ENCODE data around the gene ENOX1.

The ENOX1 gene

DNA sequence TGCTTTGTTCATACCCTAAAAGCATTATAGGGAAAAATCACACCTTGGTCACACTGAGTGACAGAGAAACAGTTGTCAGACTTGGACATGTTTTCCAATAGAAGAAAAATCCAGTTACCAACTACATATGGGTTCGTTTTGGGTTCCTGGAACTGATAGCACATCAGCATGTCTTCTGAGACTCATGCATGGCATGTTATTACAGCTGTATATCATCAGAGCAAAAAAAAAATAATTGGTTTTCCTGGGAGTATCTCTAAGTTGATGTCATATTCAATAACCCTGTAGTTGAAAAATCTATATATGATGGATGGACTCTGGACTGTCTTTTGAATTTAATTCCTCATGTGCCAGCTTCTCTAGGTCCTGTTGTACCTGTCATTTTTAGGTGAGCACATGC lies 551.7 kb downstream of the ENOX1 start:
- H3K27ac ChIP-seq (ENCODE audit: extremely low read depth, low read depth, low read length) = no peak overlapping the region
- ChIA-PET CTCF (no interaction called here), POLR2A (no interaction called here)

DNA sequence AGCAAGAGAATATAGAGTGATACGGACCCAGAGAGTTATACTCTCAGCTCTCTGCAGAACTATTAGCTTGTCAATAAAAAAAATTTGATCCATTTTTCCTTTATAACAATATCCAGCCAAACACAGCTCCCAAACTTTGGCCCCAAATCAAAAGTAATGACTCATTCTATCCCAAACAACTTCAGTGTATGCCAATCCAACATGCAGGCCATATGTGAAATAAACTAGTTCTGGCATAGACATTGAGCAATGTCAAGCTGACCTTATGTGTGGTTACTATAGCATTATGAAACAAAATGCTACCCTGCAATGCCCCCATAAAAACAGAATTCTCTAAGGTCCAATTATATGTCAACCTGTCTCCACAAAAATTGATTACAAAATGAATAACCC lies 553.9 kb downstream of the ENOX1 start:
- Histone ChIP-seq H3K27ac (ENCODE audit: extremely low read depth, low read depth, low read length) (no peak overlapping the region), H3K9me3 (ENCODE audit: control insufficient read depth, insufficient read depth, low read depth, low read length) (no peaks in the 10 kb centered on the region), H3K36me3 (ENCODE audit: control insufficient read depth in 2 of 2, insufficient read depth in 1 of 2, low read length in 2 of 2) (no peaks in the 10 kb centered on the region), H3K4me1 (ENCODE audit: control insufficient read depth, insufficient read depth, low read length) (no peaks in the 10 kb centered on the region), H3K4me3 (ENCODE audit: low read depth, low read length) (no peak overlapping the region)
- TF ChIP-seq KLF9 (tag by site-specific recombination; IDR thresholded peaks at IDR 0.05; ENCODE audit: low read depth) = no peak
- TF ChIP-seq, protein P1, sequence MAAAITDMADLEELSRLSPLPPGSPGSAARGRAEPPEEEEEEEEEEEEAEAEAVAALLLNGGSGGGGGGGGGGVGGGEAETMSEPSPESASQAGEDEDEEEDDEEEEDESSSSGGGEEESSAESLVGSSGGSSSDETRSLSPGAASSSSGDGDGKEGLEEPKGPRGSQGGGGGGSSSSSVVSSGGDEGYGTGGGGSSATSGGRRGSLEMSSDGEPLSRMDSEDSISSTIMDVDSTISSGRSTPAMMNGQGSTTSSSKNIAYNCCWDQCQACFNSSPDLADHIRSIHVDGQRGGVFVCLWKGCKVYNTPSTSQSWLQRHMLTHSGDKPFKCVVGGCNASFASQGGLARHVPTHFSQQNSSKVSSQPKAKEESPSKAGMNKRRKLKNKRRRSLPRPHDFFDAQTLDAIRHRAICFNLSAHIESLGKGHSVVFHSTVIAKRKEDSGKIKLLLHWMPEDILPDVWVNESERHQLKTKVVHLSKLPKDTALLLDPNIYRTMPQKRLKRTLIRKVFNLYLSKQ (tag by site-specific recombination; IDR thresholded peaks at IDR 0.05; ENCODE audit: borderline replicate concordance) = no peak
- no peak for TF ChIP-seq ZNF585B (tag by site-specific recombination; IDR thresholded peaks at IDR 0.05)
- no peak for TF ChIP-seq ZNF768 (tag by site-specific recombination; IDR thresholded peaks at IDR 0.05)
- no peak for TF ChIP-seq ZNF623 (tag by site-specific recombination; IDR thresholded peaks at IDR 0.05)
- no peak for TF ChIP-seq ZNF654 (tag by site-specific recombination; IDR thresholded peaks at IDR 0.05; ENCODE audit: low read depth)
- no peak for TF ChIP-seq ZNF114 (tag by site-specific recombination; IDR thresholded peaks at IDR 0.05)
- no peak for TF ChIP-seq OSR2 (tag by site-specific recombination; IDR thresholded peaks at IDR 0.05)
- TF ChIP-seq ZNF354C (tag by site-specific recombination; IDR thresholded peaks at IDR 0.05; ENCODE audit: borderline replicate concordance, low read depth) = no peak
- TF ChIP-seq ZEB2 (tag by site-specific recombination; IDR thresholded peaks at IDR 0.05) = no peak
- TF ChIP-seq ZNF626 (tag by site-specific recombination; IDR thresholded peaks at IDR 0.05) = no peak
- TF ChIP-seq RBAK (tag by site-specific recombination; IDR thresholded peaks at IDR 0.05) = no peak
- ChIA-PET POLR2A (no interaction called here), CTCF (interaction anchor here (0.7 kb wide), 1 partner anchor 62 kb away, joined by 3 read pairs; no protein-coding TSS in a partner anchor)

More for the DNA sequence above, 551.7 kb downstream of the ENOX1 start:
- Histone ChIP-seq H3K36me3 (ENCODE audit: control insufficient read depth in 2 of 2, insufficient read depth in 1 of 2, low read length in 2 of 2) (no peaks in the 10 kb centered on the region), H3K4me3 (ENCODE audit: low read depth, low read length) (no peak overlapping the region), H3K4me1 (ENCODE audit: control insufficient read depth, insufficient read depth, low read length) (no peaks in the 10 kb centered on the region), H3K9me3 (ENCODE audit: control insufficient read depth, insufficient read depth, low read depth, low read length) (no peaks in the 10 kb centered on the region)
- TF ChIP-seq ZNF157 (tag by site-specific recombination; IDR thresholded peaks at IDR 0.05) (no peak), ZFP69B (tag by site-specific recombination; IDR thresholded peaks at IDR 0.05) (no peak), ZNF274 (IDR thresholded peaks at IDR 0.05; ENCODE audit: low read length) (no peak), ZNF274 (tag by site-specific recombination; IDR thresholded peaks at IDR 0.05; ENCODE audit: borderline replicate concordance) (no peak), BCL11B (tag by site-specific recombination; IDR thresholded peaks at IDR 0.05; ENCODE audit: low read depth) (no peak), ZNF155 (tag by site-specific recombination; IDR thresholded peaks at IDR 0.05) (no peak), FEZF1 (tag by site-specific recombination; IDR thresholded peaks at IDR 0.05) (no peak), ZIC2 (tag by site-specific recombination; IDR thresholded peaks at IDR 0.05) (no peak), ZNF133 (tag by site-specific recombination; IDR thresholded peaks at IDR 0.05) (no peak), ZNF416 (tag by site-specific recombination; IDR thresholded peaks at IDR 0.05) (no peak), ZNF544 (tag by site-specific recombination; IDR thresholded peaks at IDR 0.05) (no peak), IKZF3 (tag by site-specific recombination; IDR thresholded peaks at IDR 0.05) (no peak), ZBTB48 (tag by site-specific recombination; IDR thresholded peaks at IDR 0.05) (no peak)
- TF ChIP-seq, protein P2, sequence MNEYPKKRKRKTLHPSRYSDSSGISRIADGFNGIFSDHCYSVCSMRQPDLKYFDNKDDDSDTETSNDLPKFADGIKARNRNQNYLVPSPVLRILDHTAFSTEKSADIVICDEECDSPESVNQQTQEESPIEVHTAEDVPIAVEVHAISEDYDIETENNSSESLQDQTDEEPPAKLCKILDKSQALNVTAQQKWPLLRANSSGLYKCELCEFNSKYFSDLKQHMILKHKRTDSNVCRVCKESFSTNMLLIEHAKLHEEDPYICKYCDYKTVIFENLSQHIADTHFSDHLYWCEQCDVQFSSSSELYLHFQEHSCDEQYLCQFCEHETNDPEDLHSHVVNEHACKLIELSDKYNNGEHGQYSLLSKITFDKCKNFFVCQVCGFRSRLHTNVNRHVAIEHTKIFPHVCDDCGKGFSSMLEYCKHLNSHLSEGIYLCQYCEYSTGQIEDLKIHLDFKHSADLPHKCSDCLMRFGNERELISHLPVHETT (tag by site-specific recombination; IDR thresholded peaks at IDR 0.05) = no peak
- TF ChIP-seq, protein P3, sequence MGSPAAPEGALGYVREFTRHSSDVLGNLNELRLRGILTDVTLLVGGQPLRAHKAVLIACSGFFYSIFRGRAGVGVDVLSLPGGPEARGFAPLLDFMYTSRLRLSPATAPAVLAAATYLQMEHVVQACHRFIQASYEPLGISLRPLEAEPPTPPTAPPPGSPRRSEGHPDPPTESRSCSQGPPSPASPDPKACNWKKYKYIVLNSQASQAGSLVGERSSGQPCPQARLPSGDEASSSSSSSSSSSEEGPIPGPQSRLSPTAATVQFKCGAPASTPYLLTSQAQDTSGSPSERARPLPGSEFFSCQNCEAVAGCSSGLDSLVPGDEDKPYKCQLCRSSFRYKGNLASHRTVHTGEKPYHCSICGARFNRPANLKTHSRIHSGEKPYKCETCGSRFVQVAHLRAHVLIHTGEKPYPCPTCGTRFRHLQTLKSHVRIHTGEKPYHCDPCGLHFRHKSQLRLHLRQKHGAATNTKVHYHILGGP (tag by site-specific recombination; IDR thresholded peaks at IDR 0.05) = no peak

Data from HEK293 (cell line).